Esophagus squamous epithelium (tissue), 5 donors: ENCODE results near the gene GRIP1. TPM values are rescaled to one million over a fixed set of nuclear protein-coding genes. Genes with fewer than 3 reads are reported as not detected.

Experiments used
- DNase-seq: peaks from one replicate; lab custom pipeline; 2025; lab: John Stamatoyannopoulos, UW
- H3K27ac ChIP-seq, 4 donors: fragments of 200-600 bp; sonication (generic); one replicate each; pipeline ENCODE4 v1.5.1; 2016 to 2019; ENCODE audit warnings: mild to moderate bottlenecking in 1 of 4
- H3K27me3 ChIP-seq, 4 donors: fragments of 200-600 bp; sonication (generic); 1 replicate in 3 of 4; 2 replicates in 1 of 4; pipeline versions ENCODE4 v1.5.1 to v1.6.0; 2017 to 2021; ENCODE audit warnings: antibody characterized with exemption in 1 of 4
- H3K36me3 ChIP-seq, 3 donors: fragments of 200-600 bp; sonication (generic); one replicate each; pipeline ENCODE4 v1.5.1; 2016 to 2019
- H3K4me1 ChIP-seq, 3 donors: fragments of 200-600 bp; sonication (generic); one replicate each; pipeline ENCODE4 v1.5.1; 2017 to 2019
- H3K4me3 ChIP-seq, 4 donors: fragments of 200-600 bp; sonication (generic); 1 replicate in 3 of 4; 2 replicates in 1 of 4; pipeline ENCODE4 v1.5.1; 2016 to 2019; ENCODE audit warnings: mild to moderate bottlenecking in 2 of 4, moderate library complexity in 1 of 4
- H3K9me3 ChIP-seq, 3 donors: fragments of 200-600 bp; sonication (generic); one replicate each; pipeline ENCODE4 v1.5.1; 2016 to 2019
- POLR2A ChIP-seq, 4 donors: fragments of 450-650 bp; IDR thresholded peaks; one replicate each; pipeline ENCODE4 v1.6.1; 2017; ENCODE audit warnings: antibody characterized with exemption in 4 of 4, mild to moderate bottlenecking in 4 of 4, moderate library complexity in 3 of 4
- WGBS, 2 donors: methylation state at CpG; one replicate each; pipeline ENCODE4 v1.1.5; 2018; 5-methylcytosine and 5-hydroxymethylcytosine counted together
- intact Hi-C: fragments of 100-400 bp; cut with DNase I; formaldehyde crosslinking; loops from one replicate; pipeline ENCODE4 v1.15.0; 2022
- total RNA-seq, 4 donors: library from RNA; depleted of rRNA; stranded (reverse); fragments of >200 nt; gene quantifications; one replicate each; pipeline ENCODE4 v1.1.0, GENCODE V29; 2016
- TF ChIP-seq, protein P1 (sequence below), 6 experiments: fragments of 450-650 bp in 4 of 6; fragments of 200-600 bp in 2 of 6; sonication (generic) in 2 of 6; IDR thresholded peaks; one replicate each; pipeline ENCODE4 v1.5.1; 2016 to 2019; ENCODE audit warnings: antibody characterized with exemption in 6 of 6, mild to moderate bottlenecking in 4 of 6, moderate library complexity in 4 of 6
- donor health status: DM: yes; HTN: yes; CAD: no.

Gene GRIP1
- total RNA-seq, 4 donors from 2014 or later: 4.9 to 15.9 (median 11.0) TPM

DNA sequence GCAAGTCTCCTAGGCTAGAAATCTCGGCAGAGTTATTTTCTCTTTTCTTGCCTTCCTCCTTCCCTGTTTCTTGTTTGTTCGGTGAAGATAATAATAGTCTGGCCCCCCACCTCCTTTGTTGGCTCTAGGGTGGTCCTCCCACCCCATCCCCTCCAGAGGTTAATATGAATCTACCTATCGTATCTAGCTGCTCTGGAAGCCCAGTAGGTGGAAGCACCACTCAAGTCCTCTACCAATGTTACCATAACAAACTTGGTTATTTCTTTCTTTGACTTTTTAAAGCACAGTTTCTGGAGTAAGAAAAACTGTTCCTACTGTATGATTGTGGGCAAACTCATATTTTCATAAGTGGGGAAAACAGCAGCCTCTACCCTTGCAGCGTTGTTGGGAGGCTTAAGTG is 19.7 kb upstream of the GRIP1 start:
- Histone ChIP-seq H3K27me3 (no peaks in the 10 kb centered on the region), H3K27ac (no peak overlapping the region), H3K4me3 (no peak overlapping the region), H3K36me3 (no peaks in the 10 kb centered on the region), H3K4me1 (no peaks in the 10 kb centered on the region), H3K9me3 (no peaks in the 10 kb centered on the region)
- WGBS, 2 donors: 69 to 88% methylated on average over 4 of the region's 4 CpGs
- no peak for DNase-seq
- intact Hi-C loops: no loop called here
- TF ChIP-seq, protein P1, sequence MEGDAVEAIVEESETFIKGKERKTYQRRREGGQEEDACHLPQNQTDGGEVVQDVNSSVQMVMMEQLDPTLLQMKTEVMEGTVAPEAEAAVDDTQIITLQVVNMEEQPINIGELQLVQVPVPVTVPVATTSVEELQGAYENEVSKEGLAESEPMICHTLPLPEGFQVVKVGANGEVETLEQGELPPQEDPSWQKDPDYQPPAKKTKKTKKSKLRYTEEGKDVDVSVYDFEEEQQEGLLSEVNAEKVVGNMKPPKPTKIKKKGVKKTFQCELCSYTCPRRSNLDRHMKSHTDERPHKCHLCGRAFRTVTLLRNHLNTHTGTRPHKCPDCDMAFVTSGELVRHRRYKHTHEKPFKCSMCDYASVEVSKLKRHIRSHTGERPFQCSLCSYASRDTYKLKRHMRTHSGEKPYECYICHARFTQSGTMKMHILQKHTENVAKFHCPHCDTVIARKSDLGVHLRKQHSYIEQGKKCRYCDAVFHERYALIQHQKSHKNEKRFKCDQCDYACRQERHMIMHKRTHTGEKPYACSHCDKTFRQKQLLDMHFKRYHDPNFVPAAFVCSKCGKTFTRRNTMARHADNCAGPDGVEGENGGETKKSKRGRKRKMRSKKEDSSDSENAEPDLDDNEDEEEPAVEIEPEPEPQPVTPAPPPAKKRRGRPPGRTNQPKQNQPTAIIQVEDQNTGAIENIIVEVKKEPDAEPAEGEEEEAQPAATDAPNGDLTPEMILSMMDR (IDR thresholded peaks at IDR 0.05): no peak
- TF ChIP-seq POLR2A (IDR thresholded peaks at IDR 0.05): no peak

DNA sequence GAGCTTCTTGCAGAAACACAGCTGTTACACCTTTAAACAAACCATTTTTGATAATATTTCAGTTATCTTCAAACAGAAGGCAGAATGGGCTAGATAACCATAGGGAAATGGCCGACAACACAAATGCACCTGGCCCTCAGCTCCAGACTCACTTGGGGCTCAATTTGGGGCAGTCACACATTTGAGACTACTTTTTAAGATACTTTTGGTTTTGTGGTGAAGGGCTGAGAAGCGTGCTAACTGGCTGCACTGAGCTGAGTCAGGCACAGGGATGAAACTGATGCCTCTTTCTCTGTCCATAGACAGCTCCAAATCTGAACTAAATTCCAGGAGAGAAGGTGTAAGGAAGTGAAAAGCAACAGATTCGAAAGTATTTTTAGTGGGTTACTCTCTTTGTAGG is 18.5 kb upstream of the GRIP1 start:
- no peaks in the 10 kb centered on the region for H3K36me3 ChIP-seq
- H3K4me3 ChIP-seq: no peak overlapping the region
- H3K4me1 ChIP-seq: no peaks in the 10 kb centered on the region
- WGBS, 2 donors: 61 to 81% methylated on average over 3 of the region's 3 CpGs
- no peaks in the 10 kb centered on the region for H3K27me3 ChIP-seq
- intact Hi-C loops: no loop called here
- H3K27ac ChIP-seq: no peak overlapping the region
- H3K9me3 ChIP-seq: no peaks in the 10 kb centered on the region
- TF ChIP-seq, protein P1 (IDR thresholded peaks at IDR 0.05): no peak
- no peak for TF ChIP-seq POLR2A (IDR thresholded peaks at IDR 0.05)
- DNase-seq: no peak

DNA sequence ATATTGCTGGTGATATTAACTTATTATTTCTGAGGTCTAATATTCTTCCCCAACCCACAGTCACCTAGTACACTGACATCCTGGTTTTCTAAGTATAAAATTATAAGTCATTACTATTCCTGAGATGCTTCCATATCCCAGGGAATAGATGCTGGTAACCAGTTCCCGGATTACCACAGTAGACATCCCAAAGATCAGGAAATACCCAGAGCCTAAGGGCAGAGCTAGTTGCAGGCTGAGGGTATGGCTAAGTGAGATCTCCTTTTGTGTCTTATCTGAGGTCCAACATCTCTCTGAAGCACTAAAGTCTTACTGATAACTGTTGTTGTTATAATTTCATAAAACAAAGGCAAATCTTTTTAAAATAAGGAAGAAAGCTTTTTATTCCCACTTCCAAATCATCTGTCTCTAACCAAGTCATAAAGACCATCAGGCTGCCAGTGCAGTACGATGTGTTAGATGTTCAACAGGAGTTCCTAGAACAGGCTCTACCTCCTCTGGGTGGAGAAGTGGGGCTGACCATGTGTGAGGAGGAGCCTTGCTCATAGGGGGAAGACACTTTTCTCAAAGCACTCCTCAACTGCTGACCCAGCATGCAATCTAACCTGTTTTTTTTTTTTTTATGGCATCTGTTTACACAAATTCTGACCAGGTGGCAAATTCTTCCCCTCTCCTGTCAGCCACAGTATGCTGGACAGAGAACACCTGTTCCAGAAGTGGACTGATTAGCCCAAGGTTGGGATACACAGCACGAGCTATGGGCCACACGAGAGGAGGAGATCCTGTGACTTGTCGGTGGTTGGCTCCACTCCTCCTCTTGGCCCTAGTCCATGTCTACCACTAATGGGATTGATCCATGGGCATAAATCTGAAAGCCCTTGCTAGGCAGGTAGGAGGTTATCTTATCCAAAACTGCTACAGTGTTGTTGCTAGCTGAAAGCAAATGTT is 16.1 kb upstream of the GRIP1 start:
- intact Hi-C loops: no loop called here
- H3K27me3 ChIP-seq: no peaks in the 10 kb centered on the region
- no peak overlapping the region for H3K27ac ChIP-seq
- H3K36me3 ChIP-seq: no peaks in the 10 kb centered on the region
- TF ChIP-seq, protein P1 (IDR thresholded peaks at IDR 0.05): no peak
- no peak for TF ChIP-seq POLR2A (IDR thresholded peaks at IDR 0.05)
- no peak overlapping the region for H3K4me3 ChIP-seq
- WGBS, 2 donors: 62 to 71% methylated on average over 4 to 5 of the region's 5 CpGs
- H3K4me1 ChIP-seq: no peaks in the 10 kb centered on the region
- no peak for DNase-seq
- no peaks in the 10 kb centered on the region for H3K9me3 ChIP-seq

DNA sequence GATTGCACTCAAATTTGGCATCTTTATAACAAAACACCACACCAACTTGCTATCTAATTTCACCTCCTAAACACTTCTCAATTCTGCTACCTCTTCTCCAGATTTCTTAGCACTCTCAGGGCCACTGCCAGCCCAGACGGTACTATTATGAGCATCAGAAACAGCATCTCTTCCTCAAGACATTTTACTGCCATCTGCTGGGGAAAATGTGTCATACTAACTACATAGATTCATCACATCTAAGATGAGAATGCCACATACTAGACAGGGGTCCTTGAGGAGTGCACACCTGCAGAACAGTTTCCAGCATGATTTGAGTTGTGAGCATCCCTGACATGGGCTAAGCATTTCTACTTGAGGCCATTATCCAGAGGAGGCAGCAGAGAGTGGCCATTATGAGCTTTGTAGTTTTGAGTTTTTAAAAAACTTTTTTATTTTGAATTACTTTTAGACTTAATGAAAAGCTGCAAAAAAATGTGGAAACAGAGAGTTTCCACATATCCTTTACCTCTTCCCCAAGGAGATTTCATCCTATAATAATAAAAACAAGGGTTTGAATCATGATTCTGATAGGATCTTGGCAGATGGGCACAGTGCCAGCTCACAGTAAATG is 15.1 kb upstream of the GRIP1 start:
- Histone ChIP-seq H3K36me3 (no peaks in the 10 kb centered on the region), H3K4me1 (no peaks in the 10 kb centered on the region), H3K4me3 (no peak overlapping the region), H3K27me3 (no peaks in the 10 kb centered on the region), H3K27ac (no peak overlapping the region), H3K9me3 (no peaks in the 10 kb centered on the region)
- 0 to 6% methylated on average over 1 of the region's 1 CpG for WGBS, 2 donors
- DNase-seq: no peak
- intact Hi-C loops: no loop called here
- no peak for TF ChIP-seq POLR2A (IDR thresholded peaks at IDR 0.05)
- TF ChIP-seq, protein P1 (IDR thresholded peaks at IDR 0.05): peak; percentile 22 to 65 (median 49)

DNA sequence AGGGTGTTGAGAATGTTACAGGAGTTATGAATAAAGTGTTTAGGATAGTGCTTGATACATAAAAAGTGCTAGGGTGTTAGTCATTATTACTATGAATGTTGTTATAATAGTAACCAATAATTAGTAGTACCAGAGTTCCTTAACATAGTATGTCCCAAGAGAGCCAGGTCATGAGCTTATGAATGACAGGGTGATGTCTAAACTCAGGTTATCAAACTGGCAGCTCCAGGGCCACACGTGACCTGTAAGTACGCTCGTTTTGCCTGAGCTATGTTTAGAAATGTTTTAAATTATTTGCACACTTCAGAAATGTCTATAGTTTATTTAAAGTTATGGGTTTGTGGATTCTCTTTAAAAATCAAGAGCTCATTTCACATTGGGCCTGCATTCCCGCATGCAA is 14.1 kb upstream of the GRIP1 start:
- Histone ChIP-seq H3K27ac (no peak overlapping the region), H3K9me3 (no peaks in the 10 kb centered on the region), H3K4me3 (no peak overlapping the region), H3K4me1 (no peaks in the 10 kb centered on the region), H3K27me3 (no peaks in the 10 kb centered on the region), H3K36me3 (no peaks in the 10 kb centered on the region)
- TF ChIP-seq, protein P1 (IDR thresholded peaks at IDR 0.05): no peak
- no peak for TF ChIP-seq POLR2A (IDR thresholded peaks at IDR 0.05)
- DNase-seq: no peak
- WGBS, 2 donors: 72 to 78% methylated on average over 4 of the region's 4 CpGs
- intact Hi-C loops: no loop called here
